ENCODE results near the gene UBL4A.
A peak's percentile ranks its signal among the peaks of the same experiment; 100 is the strongest.

Gene UBL4A

GRCh38 chrX:154486396-154487207 is at the start of gene UBL4A:
Gene UBL4A (minus strand): TSS chrX:154486615. CDS start chrX:154486584, 31 bp downstream.
- peak; percentile 69 for DNase-seq

GRCh38 chrX:154535892-154536291 is 49.5 kb upstream of the UBL4A start:
- DNase-seq, result no peak

GRCh38 chrX:154534526-154535322 is 48.3 kb upstream of the UBL4A start:
- peak; percentile 91 for DNase-seq

- DNase-seq, result no peak
These were observed 46.3 kb upstream of the UBL4A start for GRCh38 chrX:154532690-154533089.

- no peak for DNase-seq
These were observed 45.2 kb upstream of the UBL4A start for GRCh38 chrX:154531626-154532025.

- DNase-seq, result no peak
These were observed 43.9 kb upstream of the UBL4A start for GRCh38 chrX:154530286-154530685.

- no peak for DNase-seq
These were observed 42.8 kb upstream of the UBL4A start for GRCh38 chrX:154529206-154529612.

GRCh38 chrX:154526901-154527675 is 40.7 kb upstream of the UBL4A start:
- peak; percentile 93 for DNase-seq

GRCh38 chrX:154525606-154526490 is 39.4 kb upstream of the UBL4A start:
- DNase-seq, result no peak

GRCh38 chrX:154519389-154519788 is 33.0 kb upstream of the UBL4A start:
- no peak for DNase-seq

GRCh38 chrX:154517101-154517781 is 30.8 kb upstream of the UBL4A start:
- no peak for DNase-seq

GRCh38 chrX:154516656-154517100 is 30.3 kb upstream of the UBL4A start:
- DNase-seq, result peak; percentile 73

- DNase-seq, result peak; percentile 93
These were observed 29.7 kb upstream of the UBL4A start, which contains the start of gene FAM3A for GRCh38 chrX:154515966-154516655. Gene FAM3A (minus strand): TSS chrX:154516232. CDS start chrX:154515772, 460 bp downstream.

GRCh38 chrX:154515090-154515965 is 28.9 kb upstream of the UBL4A start:
- DNase-seq, result peak; percentile 33

GRCh38 chrX:154513716-154514115 is 27.3 kb upstream of the UBL4A start:
- no peak for DNase-seq

GRCh38 chrX:154512879-154513553 is 26.6 kb upstream of the UBL4A start:
- no peak for DNase-seq

GRCh38 chrX:154511761-154512160 is 25.3 kb upstream of the UBL4A start:
- no peak for DNase-seq

- no peak for DNase-seq
These were observed 23.0 kb upstream of the UBL4A start for GRCh38 chrX:154509455-154509854.

- no peak for DNase-seq
These were observed 21.9 kb upstream of the UBL4A start for GRCh38 chrX:154508384-154508745.

All from eye (tissue), 1 donor.